ENCODE data around the gene KLHDC9.
"Not testable (repeated sequence)": the region's sequence is repeated elsewhere in the genome, so short reads cannot be mapped to it uniquely, and the experiment has no call there.

Gene KLHDC9

DNA sequence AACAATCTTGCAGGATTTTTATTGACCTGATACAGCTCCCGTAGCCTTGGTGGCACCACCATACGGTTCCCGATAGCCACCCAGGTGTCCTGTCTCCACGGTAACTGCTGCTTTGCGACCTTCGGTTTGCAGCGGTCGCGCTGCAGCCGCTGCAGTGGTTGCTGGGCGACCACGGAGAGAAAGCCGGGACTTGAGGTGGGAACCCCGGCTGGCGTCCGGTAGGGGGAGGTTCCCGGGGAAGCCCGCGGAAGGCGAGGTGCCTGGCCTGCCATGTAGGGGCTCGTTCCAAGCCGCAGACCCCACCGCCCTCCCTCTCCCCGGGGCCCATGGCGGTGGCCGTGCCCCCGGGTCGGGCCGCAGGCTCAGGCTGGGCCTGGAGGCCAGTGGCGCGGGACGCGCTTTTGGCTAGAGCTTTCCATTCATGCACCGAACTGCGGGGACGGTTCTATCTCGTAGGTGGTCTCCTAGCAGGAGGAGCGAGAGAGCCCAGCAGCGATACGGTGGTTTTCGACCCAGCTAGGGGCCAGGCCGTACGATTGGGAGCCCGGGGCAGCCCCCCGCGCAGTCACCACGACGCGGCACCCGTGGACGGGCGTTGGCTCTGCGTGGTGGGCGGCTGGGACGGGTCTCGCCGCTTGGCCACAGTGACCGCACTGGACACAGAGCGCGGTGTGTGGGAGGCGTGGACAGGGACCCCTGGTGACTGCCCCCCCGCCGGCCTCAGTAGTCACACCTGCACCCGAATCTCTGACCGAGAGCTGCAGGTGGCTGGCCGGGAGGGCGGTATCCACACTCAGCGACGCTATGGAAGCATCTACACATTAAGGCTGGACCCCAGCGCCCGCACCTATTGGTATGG is at the start of gene KLHDC9:
Gene KLHDC9, plus strand, starts transcription at position 152 of the 859 bp plus-strand sequence. Its CDS starts 175 bp downstream, at position 327.
- DNase-seq = peak; percentile 38

DNA sequence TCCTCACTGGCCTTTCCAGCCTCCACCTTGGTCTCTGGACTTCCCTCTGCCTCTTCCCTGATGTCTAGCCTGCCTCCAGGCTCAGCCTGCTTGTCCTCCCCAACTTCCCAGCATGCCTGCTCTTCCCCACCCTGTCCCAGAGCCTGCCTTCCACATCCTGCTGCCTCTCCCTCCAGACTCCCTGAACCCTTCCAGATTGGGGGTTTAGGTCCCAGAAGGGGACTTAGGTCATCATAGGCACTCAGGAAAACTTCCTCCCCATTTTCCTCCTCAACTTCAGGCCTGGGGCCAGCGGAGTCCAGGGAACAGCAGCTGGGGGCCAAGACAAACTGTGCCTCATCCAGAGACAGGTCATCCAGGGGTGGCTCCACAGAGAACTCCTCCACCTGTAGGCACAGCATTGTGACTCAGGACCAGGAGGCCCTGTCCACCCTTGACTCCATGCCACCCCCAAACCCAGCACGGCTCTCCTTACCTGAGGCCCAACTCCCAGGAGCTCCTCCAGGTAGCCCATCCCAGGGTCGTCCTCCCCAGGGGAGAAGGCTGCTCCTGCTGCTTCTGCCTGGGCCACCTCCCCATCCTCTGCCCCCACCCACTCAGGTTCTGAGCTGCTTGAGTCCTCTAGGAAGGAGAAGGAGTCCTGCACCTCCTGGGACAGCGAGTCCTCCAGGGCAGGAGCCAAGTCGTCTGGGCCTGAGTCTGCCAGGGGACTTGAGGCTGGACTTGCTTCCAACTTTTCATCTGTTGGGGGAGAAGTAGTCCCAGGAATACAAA is 49.0 kb upstream of the KLHDC9 start:
- no peak for DNase-seq

- DNase-seq = no peak
Measured at GRCh38 chr1:161051219-161051618, 46.9 kb upstream of the KLHDC9 start.

DNA sequence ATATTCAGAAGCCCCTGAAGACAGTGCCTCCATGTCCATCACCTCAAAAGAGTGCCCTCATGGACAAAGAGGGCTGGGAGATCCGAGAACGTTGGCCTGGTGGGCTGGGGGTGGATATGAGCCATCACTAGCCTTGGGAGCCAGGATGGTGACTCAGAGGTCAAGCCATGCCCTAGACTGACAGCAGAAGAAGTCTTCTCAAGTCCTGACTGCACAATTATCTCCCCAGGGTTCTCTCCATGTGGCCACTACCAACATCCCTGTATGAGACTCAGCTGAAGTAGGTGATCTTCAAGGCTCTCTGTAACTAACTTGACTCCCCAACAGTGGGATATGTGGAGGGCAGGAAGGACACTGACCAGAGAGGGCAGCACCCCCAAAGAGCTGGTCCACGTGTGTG is 45.3 kb upstream of the KLHDC9 start:
- no peak for DNase-seq

DNA sequence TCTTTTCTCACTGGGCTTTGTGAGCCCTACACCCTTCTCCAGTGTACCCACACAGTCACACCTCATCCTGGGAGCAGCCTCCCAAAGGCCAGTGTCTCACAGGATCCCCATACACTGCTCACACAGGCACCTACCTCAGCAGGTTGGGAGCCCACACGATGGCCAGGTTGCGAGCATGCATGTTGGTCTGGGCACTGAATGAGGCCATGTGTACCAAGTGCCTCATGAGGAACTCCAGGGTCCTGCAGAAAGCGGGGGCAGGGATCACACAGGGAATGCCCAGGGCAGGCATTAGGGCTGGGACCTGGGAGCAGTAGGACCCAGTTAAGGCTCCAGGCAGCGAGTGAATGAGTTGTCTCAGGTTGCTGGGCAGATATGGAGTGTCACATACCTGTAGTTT is 43.9 kb upstream of the KLHDC9 start:
- DNase-seq = no peak

DNA sequence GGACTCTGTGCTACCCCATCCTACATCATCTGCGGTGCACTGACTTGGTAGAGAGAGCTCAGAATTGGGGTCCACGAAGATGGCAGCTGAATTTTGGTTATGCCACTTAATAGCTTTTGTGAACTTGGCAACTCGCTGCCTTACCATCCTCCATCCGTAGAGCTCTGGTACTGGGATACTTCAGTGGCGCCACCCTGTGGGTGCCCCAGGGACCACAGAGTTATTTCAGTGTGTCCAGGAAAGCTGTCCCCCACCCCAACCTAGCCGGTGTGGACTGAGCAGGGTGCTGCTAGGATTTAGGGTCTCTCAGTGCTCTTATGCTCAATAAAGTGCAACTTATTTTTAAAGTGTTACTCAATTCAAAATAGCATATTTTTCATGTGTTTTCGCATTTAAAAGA is 43.4 kb upstream of the KLHDC9 start:
- DNase-seq = no peak

- DNase-seq = no peak
Measured at GRCh38 chr1:161059293-161059692, 38.9 kb upstream of the KLHDC9 start.

DNA sequence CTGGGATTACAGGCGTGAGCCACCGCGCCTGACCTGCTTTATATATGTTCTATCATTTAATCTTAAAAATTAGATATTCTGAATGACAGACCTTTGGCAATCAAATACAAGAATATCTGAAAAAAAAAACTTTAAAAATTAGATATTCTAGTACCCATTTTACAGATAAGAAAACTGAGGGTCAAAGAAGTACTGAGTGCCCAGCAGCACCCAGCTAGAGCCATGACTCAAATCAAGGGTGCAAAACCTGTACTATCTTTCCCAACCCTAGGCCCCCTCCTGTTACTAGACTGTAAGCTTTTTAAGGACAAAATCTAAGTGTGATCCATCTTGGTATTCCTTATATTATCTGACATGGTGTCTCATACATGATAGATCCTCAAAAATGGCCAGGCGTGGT is 36.7 kb upstream of the KLHDC9 start:
- DNase-seq = no peak

GRCh38 chr1:161063936-161064335 is 34.2 kb upstream of the KLHDC9 start:
- not testable (repeated sequence) for DNase-seq

- not testable (repeated sequence) for DNase-seq
Measured at GRCh38 chr1:161065681-161066080, 32.5 kb upstream of the KLHDC9 start.

- DNase-seq = no peak
Measured at GRCh38 chr1:161066694-161067093, 31.5 kb upstream of the KLHDC9 start.

DNA sequence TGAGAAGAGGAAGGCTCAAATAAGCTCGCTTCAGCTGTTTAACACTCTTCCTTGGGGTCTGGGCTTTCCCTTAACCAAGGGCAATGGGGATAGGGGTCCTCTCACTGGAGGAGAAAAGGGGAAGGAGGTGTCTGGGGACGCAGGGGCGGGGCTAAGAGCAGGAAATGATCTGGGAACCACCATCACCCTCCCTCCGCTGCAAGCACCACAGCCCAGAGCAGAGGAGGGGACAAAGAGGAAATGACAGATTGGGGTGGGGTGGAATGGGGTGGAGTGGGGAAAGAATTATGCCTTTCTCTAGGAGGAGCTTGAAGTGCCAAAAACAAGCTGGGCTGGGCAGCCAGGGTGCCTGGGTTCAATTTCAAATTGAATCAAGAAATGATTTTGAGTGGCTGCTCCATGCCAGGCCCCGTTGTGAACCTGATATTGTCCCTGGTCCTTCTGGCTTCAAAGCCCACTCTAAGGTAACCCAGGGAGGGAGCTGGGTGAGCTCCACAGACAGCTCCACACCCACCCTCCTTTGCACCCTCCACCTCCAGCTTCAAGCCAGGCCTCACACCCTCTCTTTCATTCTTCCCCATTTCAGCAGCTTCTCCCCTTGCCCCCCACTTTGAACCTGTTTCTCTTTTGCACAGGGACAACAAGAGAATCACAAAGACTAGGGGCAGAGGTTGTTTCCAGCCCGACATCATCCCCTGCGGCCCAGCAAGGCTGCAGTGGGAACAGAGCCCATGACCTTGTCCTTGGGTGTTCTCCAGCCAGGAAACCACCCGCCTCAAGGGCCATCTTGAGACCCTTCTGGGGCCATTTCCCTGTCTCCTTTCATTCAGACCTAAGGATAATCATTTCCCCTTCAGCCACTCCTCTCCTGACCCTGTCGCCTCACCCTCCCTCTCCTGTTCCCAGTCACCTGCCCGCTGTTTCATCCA is 29.6 kb upstream of the KLHDC9 start:
- DNase-seq = no peak

GRCh38 chr1:161069241-161069640 is 28.9 kb upstream of the KLHDC9 start:
- no peak for DNase-seq

GRCh38 chr1:161069731-161070270 is 28.4 kb upstream of the KLHDC9 start, which contains the start of gene ARHGAP30:
ARHGAP30 (minus strand) TSS chr1:161069891; CDS start chr1:161069624, 267 bp downstream.
- no peak for DNase-seq

DNA sequence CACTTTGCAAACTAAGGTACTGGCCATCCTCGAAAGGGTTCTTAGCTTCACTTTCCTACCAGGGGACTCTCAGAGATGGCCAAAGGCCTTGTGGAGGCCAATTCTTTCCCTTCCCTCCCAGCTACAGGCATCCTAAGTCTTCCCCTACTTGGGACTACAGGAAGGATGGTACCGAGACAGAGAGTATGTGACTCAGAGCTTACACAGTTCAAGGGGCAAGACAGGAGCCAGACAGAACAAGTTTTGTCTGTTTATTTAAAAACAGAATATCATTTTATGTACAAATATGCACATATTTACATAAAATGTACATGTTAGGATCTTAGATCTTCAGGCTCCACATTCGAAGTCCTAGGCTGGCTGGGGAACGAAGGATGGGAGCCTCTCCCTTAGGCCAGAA is 27.4 kb upstream of the KLHDC9 start:
- DNase-seq = no peak

GRCh38 chr1:161071886-161072371 is 26.2 kb upstream of the KLHDC9 start:
- DNase-seq = no peak

- DNase-seq = no peak
Measured at GRCh38 chr1:161072751-161073449, 25.3 kb upstream of the KLHDC9 start.

DNA sequence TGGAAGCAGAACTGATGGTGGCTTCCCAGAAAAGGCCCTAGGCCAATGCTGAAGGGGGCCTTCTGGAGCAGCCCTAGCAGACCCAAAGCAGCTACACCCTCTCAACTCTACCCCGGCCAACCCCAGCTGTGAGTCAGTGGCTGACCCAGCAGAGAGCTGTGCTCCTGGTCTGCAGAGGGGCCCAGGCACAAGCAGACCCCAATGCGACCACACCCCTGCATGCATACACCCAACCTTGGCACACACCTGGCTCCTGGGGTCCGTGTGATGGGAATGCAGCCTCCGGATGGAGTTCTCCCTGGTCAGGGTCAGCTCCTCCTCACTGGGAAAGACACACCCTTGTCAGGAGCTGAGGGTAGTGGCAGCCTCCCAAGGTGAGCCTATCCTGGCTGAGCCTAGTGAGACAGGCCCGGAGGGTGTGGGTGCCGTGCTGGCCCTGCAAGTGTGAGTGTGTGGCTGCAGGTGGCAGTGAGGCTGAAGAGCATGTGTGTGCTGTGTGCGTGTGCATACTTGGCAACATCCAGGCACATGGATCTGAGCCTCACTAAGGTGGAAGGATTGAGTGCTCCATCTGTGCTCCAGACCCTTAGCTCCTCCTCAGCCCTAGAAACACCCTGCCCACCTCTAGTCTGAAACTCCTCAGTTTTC is 24.6 kb upstream of the KLHDC9 start:
- no peak for DNase-seq

DNA sequence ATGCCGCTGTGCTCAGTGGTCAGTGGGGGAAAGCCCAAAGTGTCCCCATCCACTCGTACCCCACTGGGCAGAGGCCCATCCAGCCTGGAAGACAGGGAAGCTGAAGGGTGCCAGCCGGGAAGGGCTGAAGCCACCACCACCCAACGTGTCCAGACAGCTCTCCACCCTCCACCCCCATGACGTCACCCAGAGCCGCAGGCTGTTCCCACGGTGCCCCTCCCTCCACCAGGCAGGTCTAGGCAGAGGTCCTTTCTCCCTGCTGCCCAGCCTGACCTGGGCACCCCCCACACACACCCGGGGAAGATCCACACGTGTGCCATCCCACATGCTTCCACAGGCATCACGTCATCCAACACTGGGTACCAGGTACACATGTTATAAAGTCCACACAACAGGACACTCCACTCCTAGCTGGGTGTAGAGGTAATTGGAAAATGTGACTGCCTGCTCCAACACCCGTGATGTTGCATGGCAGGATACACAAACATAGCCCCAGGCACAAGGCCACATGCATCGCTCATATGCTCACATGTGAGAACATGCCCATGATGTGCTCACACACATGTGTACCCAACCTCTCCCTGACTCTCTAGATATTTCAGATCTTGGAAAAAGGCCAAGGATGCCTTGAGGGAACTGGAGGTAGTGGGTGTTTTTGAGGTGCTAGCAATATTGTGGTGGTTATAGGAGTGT is 23.3 kb upstream of the KLHDC9 start:
- no peak for DNase-seq

- DNase-seq = no peak
Measured at GRCh38 chr1:161076410-161076809, 21.8 kb upstream of the KLHDC9 start.

- no peak for DNase-seq
Measured at GRCh38 chr1:161077426-161077825, 20.7 kb upstream of the KLHDC9 start.

All from amniotic stem cell (primary cell).